Esophagus muscularis mucosa (tissue), 3 donors: ENCODE results near the gene HACE1.
"Not testable (repeated sequence)": the region's sequence is repeated elsewhere in the genome, so short reads cannot be mapped to it uniquely, and the experiment has no call there.

Experiments used
- POLR2AphosphoS5 ChIP-seq, 2 donors: sonication (generic); formaldehyde crosslinking; IDR thresholded peaks; one replicate each; pipeline ENCODE4 v1.6.1; 2017; ENCODE audit warnings: antibody characterized with exemption in 2 of 2
- TF ChIP-seq, protein P1 (sequence below), 3 experiments: fragments of 200-600 bp in 2 of 3; fragments of 450-650 bp in 1 of 3; sonication (generic) in 2 of 3; IDR thresholded peaks; one replicate each; pipeline ENCODE4 v1.5.1; 2017 to 2019; ENCODE audit warnings: antibody characterized with exemption in 3 of 3, mild to moderate bottlenecking in 2 of 3, moderate library complexity in 1 of 3

DNA sequence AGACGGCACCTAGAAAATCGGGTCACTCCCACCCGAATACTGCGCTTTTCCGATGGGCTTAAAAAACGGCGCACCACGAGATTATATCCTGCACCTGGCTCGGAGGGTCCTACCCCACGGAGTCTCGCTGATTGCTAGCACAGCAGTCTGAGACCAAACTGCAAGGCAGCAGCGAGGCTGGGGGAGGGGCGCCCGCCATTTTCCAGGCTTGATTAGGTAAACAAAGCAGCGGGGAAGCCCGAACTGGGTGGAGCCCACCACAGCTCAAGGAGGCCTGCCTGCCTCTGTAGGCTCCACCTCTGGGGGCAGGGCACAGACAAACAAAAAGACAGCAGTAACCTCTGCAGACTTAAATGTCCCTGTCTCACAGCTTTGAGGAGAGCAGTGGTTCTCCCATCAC lies 122.2 kb downstream of the HACE1 start:
- TF ChIP-seq, protein P1, sequence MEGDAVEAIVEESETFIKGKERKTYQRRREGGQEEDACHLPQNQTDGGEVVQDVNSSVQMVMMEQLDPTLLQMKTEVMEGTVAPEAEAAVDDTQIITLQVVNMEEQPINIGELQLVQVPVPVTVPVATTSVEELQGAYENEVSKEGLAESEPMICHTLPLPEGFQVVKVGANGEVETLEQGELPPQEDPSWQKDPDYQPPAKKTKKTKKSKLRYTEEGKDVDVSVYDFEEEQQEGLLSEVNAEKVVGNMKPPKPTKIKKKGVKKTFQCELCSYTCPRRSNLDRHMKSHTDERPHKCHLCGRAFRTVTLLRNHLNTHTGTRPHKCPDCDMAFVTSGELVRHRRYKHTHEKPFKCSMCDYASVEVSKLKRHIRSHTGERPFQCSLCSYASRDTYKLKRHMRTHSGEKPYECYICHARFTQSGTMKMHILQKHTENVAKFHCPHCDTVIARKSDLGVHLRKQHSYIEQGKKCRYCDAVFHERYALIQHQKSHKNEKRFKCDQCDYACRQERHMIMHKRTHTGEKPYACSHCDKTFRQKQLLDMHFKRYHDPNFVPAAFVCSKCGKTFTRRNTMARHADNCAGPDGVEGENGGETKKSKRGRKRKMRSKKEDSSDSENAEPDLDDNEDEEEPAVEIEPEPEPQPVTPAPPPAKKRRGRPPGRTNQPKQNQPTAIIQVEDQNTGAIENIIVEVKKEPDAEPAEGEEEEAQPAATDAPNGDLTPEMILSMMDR (IDR thresholded peaks at IDR 0.05): not testable (repeated sequence)
- TF ChIP-seq POLR2AphosphoS5 (IDR thresholded peaks at IDR 0.05): not testable (repeated sequence)
